ENCODE measurements around the gene TBL2.
A peak's percentile ranks its signal among the peaks of the same experiment; 100 is the strongest.

Gene TBL2

GRCh38 chr7:73612598-73613269 is 34.4 kb upstream of the TBL2 start (continued):
- TF ChIP-seq OSR2 (tag by site-specific recombination; IDR thresholded peaks at IDR 0.05) (peak; percentile 84), ZNF423 (tag by site-specific recombination; IDR thresholded peaks at IDR 0.05) (0 out of 2 replicates have a peak, but pooled peaks have one; percentile 46), ZIC2 (tag by site-specific recombination; IDR thresholded peaks at IDR 0.05) (peak; percentile 89), KLF7 (tag by site-specific recombination; IDR thresholded peaks at IDR 0.05; ENCODE audit: borderline replicate concordance) (no peak), ZFP69B (tag by site-specific recombination; IDR thresholded peaks at IDR 0.05) (no peak), ZNF585B (tag by site-specific recombination; IDR thresholded peaks at IDR 0.05) (no peak), ZNF670 (tag by site-specific recombination; IDR thresholded peaks at IDR 0.05; ENCODE audit: low read depth) (no peak), ZBTB44 (tag by site-specific recombination; IDR thresholded peaks at IDR 0.05) (no peak), ZNF114 (tag by site-specific recombination; IDR thresholded peaks at IDR 0.05) (no peak), ZNF311 (tag by site-specific recombination; IDR thresholded peaks at IDR 0.05; ENCODE audit: borderline replicate concordance) (no peak), ZNF155 (tag by site-specific recombination; IDR thresholded peaks at IDR 0.05) (no peak), ZNF776 (tag by site-specific recombination; IDR thresholded peaks at IDR 0.05; ENCODE audit: borderline replicate concordance) (no peak), ZNF138 (tag by site-specific recombination; IDR thresholded peaks at IDR 0.05; ENCODE audit: borderline replicate concordance) (no peak), SP2 (tag by site-specific recombination; IDR thresholded peaks at IDR 0.05) (no peak), ZNF174 (tag by site-specific recombination; IDR thresholded peaks at IDR 0.05) (no peak), ZNF362 (tag by site-specific recombination; IDR thresholded peaks at IDR 0.05) (no peak), ZNF2 (tag by site-specific recombination; IDR thresholded peaks at IDR 0.05) (no peak), ZNF654 (tag by site-specific recombination; IDR thresholded peaks at IDR 0.05; ENCODE audit: low read depth) (peak; percentile 19; the same call in 1 of the 2 replicates), KLF8 (tag by site-specific recombination; IDR thresholded peaks at IDR 0.05) (peak; percentile 76), ZNF580 (tag by site-specific recombination; IDR thresholded peaks at IDR 0.05) (no peak), MZF1 (tag by site-specific recombination; IDR thresholded peaks at IDR 0.05; ENCODE audit: borderline replicate concordance) (no peak), HOXD13 (CRISPR knock-in tag; IDR thresholded peaks at IDR 0.05; ENCODE audit: borderline replicate concordance) (no peak), ZNF544 (tag by site-specific recombination; IDR thresholded peaks at IDR 0.05) (no peak), ZNF354C (tag by site-specific recombination; IDR thresholded peaks at IDR 0.05; ENCODE audit: borderline replicate concordance, low read depth) (no peak), ZNF777 (tag by site-specific recombination; IDR thresholded peaks at IDR 0.05; ENCODE audit: borderline replicate concordance) (no peak)
- TF ChIP-seq, protein P1, sequence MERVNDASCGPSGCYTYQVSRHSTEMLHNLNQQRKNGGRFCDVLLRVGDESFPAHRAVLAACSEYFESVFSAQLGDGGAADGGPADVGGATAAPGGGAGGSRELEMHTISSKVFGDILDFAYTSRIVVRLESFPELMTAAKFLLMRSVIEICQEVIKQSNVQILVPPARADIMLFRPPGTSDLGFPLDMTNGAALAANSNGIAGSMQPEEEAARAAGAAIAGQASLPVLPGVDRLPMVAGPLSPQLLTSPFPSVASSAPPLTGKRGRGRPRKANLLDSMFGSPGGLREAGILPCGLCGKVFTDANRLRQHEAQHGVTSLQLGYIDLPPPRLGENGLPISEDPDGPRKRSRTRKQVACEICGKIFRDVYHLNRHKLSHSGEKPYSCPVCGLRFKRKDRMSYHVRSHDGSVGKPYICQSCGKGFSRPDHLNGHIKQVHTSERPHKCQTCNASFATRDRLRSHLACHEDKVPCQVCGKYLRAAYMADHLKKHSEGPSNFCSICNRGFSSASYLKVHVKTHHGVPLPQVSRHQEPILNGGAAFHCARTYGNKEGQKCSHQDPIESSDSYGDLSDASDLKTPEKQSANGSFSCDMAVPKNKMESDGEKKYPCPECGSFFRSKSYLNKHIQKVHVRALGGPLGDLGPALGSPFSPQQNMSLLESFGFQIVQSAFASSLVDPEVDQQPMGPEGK (tag by site-specific recombination; IDR thresholded peaks at IDR 0.05), result peak; percentile 68
- TF ChIP-seq, protein P2, sequence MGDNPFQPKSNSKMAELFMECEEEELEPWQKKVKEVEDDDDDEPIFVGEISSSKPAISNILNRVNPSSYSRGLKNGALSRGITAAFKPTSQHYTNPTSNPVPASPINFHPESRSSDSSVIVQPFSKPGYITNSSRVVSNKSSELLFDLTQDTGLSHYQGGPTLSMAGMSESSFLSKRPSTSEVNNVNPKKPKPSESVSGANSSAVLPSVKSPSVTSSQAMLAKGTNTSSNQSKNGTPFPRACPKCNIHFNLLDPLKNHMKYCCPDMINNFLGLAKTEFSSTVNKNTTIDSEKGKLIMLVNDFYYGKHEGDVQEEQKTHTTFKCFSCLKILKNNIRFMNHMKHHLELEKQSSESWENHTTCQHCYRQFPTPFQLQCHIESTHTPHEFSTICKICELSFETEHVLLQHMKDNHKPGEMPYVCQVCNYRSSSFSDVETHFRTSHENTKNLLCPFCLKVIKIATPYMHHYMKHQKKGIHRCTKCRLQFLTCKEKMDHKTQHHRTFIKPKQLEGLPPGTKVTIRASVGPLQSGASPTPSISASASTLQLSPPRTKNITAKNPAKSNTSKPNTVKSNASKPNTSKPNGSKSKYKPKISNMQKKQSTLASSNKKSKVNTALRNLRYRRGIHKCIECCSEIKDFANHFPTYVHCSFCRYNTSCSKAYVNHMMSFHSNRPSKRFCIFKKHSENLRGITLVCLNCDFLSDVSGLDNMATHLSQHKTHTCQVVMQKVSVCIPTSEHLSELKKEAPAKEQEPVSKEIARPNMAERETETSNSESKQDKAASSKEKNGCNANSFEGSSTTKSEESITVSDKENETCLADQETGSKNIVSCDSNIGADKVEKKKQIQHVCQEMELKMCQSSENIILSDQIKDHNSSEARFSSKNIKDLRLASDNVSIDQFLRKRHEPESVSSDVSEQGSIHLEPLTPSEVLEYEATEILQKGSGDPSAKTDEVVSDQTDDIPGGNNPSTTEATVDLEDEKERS (tag by site-specific recombination; IDR thresholded peaks at IDR 0.05), result no peak
- TF ChIP-seq, protein P3, sequence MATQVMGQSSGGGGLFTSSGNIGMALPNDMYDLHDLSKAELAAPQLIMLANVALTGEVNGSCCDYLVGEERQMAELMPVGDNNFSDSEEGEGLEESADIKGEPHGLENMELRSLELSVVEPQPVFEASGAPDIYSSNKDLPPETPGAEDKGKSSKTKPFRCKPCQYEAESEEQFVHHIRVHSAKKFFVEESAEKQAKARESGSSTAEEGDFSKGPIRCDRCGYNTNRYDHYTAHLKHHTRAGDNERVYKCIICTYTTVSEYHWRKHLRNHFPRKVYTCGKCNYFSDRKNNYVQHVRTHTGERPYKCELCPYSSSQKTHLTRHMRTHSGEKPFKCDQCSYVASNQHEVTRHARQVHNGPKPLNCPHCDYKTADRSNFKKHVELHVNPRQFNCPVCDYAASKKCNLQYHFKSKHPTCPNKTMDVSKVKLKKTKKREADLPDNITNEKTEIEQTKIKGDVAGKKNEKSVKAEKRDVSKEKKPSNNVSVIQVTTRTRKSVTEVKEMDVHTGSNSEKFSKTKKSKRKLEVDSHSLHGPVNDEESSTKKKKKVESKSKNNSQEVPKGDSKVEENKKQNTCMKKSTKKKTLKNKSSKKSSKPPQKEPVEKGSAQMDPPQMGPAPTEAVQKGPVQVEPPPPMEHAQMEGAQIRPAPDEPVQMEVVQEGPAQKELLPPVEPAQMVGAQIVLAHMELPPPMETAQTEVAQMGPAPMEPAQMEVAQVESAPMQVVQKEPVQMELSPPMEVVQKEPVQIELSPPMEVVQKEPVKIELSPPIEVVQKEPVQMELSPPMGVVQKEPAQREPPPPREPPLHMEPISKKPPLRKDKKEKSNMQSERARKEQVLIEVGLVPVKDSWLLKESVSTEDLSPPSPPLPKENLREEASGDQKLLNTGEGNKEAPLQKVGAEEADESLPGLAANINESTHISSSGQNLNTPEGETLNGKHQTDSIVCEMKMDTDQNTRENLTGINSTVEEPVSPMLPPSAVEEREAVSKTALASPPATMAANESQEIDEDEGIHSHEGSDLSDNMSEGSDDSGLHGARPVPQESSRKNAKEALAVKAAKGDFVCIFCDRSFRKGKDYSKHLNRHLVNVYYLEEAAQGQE (tag by site-specific recombination; IDR thresholded peaks at IDR 0.05), result no peak; the same call in 1 of the 2 replicates
